Measurements from ENCODE around the gene FAM200C.

DNA sequence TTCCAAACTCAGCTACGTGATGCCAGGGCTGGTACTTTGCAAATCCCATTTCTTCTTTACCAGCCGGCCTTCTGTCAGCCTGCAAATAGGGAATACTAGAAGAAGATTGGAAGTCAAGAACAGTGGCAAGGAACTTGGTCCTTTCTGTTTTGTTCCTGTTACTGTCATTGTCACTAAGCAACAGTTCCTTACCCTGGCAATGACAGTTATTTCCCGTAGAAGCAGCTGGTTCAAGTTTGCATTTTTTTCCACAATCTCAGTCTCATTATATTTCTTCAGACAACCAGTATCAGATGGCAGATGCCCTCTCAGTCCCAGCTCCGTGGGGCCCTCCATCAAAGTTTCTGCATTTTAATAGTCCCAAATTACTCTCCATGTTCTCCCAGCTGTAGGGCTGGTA is 20.3 kb downstream of the FAM200C start:
- TF ChIP-seq, protein P1, sequence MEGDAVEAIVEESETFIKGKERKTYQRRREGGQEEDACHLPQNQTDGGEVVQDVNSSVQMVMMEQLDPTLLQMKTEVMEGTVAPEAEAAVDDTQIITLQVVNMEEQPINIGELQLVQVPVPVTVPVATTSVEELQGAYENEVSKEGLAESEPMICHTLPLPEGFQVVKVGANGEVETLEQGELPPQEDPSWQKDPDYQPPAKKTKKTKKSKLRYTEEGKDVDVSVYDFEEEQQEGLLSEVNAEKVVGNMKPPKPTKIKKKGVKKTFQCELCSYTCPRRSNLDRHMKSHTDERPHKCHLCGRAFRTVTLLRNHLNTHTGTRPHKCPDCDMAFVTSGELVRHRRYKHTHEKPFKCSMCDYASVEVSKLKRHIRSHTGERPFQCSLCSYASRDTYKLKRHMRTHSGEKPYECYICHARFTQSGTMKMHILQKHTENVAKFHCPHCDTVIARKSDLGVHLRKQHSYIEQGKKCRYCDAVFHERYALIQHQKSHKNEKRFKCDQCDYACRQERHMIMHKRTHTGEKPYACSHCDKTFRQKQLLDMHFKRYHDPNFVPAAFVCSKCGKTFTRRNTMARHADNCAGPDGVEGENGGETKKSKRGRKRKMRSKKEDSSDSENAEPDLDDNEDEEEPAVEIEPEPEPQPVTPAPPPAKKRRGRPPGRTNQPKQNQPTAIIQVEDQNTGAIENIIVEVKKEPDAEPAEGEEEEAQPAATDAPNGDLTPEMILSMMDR (IDR thresholded peaks at IDR 0.05) = no peak
- TF ChIP-seq POLR2A (IDR thresholded peaks at IDR 0.05) = no peak
